ENCODE measurements around the gene RIC1. TPM values are rescaled to one million over a fixed set of nuclear protein-coding genes. Genes with fewer than 3 reads are reported as not detected.

Gene RIC1
- polyA plus RNA-seq, 3 donors = 13.4 to 36.4 (median 16.3) TPM

DNA sequence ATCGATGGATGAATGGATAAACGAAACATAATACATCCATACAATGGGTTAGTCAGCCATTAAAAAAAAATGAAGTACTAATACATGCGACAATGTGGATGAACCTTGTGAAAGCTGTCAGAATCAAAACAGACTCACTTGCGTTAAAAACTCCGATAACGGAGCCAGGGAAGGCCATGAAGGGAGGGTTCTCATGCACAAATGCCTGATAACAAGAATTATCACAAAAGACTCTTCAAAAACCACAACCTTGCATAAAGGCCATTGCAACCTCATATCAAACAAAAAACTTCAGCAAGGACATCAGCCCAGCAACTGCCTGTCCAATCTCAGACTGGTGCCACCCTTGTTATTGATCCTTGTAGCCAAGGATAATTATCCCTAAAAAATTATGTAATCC lies 190.3 kb downstream of the RIC1 start:
- H3K27ac Mint-ChIP-seq = no peak overlapping the region
- H3K4me1 Mint-ChIP-seq = peaks cover 8% of the 10 kb centered on the region

GRCh38 chr9:5820425-5820824 lies 191.5 kb downstream of the RIC1 start:
- H3K4me3 ChIP-seq (replicated peaks in 1 of 3; ENCODE audit: low read depth in 2 of 3, low read length in 3 of 3) = no peak overlapping the region
- Mint-ChIP-seq H3K4me3 (no peak overlapping the region), H3K27me3 (ENCODE audit: low read depth in 3 of 3) (no peaks in the 10 kb centered on the region), H3K9me3 (peaks cover 0 to 2% (median 0%) of the 10 kb centered on the region in 7 donors), H3K4me1 (peaks cover 8% of the 10 kb centered on the region), H3K36me3 (peaks cover 42 to 61% of the 10 kb centered on the region in 2 donors), H3K27ac (no peak overlapping the region)
- H3K79me2 ChIP-seq (ENCODE audit: insufficient read depth, low read length) = no peaks in the 10 kb centered on the region
- no CpG with 5 or more reads among the region's 1 CpG for WGBS (ENCODE audit: insufficient coverage)
- no peak overlapping the region for H3K27ac ChIP-seq (ENCODE audit: low read depth in 1 of 2, low read length in 2 of 2)
- H4K20me1 ChIP-seq (ENCODE audit: insufficient read depth, low read length) = no peaks in the 10 kb centered on the region
- H3K27me3 ChIP-seq (ENCODE audit: control insufficient read depth in 2 of 2, insufficient read depth in 2 of 2, low read length in 2 of 2) = no peaks in the 10 kb centered on the region
- no peaks in the 10 kb centered on the region for H3K9me3 ChIP-seq (replicated peaks in 1 of 2; ENCODE audit: control insufficient read depth in 1 of 2, insufficient read depth in 1 of 2, low read length in 2 of 2)
- TF ChIP-seq, protein P1, sequence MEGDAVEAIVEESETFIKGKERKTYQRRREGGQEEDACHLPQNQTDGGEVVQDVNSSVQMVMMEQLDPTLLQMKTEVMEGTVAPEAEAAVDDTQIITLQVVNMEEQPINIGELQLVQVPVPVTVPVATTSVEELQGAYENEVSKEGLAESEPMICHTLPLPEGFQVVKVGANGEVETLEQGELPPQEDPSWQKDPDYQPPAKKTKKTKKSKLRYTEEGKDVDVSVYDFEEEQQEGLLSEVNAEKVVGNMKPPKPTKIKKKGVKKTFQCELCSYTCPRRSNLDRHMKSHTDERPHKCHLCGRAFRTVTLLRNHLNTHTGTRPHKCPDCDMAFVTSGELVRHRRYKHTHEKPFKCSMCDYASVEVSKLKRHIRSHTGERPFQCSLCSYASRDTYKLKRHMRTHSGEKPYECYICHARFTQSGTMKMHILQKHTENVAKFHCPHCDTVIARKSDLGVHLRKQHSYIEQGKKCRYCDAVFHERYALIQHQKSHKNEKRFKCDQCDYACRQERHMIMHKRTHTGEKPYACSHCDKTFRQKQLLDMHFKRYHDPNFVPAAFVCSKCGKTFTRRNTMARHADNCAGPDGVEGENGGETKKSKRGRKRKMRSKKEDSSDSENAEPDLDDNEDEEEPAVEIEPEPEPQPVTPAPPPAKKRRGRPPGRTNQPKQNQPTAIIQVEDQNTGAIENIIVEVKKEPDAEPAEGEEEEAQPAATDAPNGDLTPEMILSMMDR (IDR thresholded peaks at IDR 0.05) = no peak
- no peak overlapping the region for H3K9ac ChIP-seq (ENCODE audit: insufficient read depth, low read length, poor library complexity, severe bottlenecking)
- intact Hi-C loops (cut with micrococcal nuclease) = no loop called here
- DNase-seq = no peak
- H3K36me3 ChIP-seq (replicated peaks in 1 of 2; ENCODE audit: control insufficient read depth in 1 of 2, insufficient read depth in 2 of 2, low read length in 2 of 2) = peaks cover 14 to 57% of the 10 kb centered on the region in 2 donors
- no peaks in the 10 kb centered on the region for H3K4me1 ChIP-seq (ENCODE audit: control insufficient read depth in 1 of 2, insufficient read depth in 2 of 2, low read length in 2 of 2)
- no peak overlapping the region for H3K4me2 ChIP-seq (replicated peaks; ENCODE audit: extremely low read depth, low read length, poor library complexity, severe bottlenecking)
- no peak overlapping the region for H2AFZ ChIP-seq (ENCODE audit: insufficient read depth, low read depth, low read length, poor library complexity, severe bottlenecking)

More for the DNA sequence above, 190.3 kb downstream of the RIC1 start:
- Histone ChIP-seq H3K79me2 (ENCODE audit: insufficient read depth, low read length) (no peaks in the 10 kb centered on the region), H2AFZ (ENCODE audit: insufficient read depth, low read depth, low read length, poor library complexity, severe bottlenecking) (no peak overlapping the region), H3K27me3 (ENCODE audit: control insufficient read depth in 2 of 2, insufficient read depth in 2 of 2, low read length in 2 of 2) (no peaks in the 10 kb centered on the region), H4K20me1 (ENCODE audit: insufficient read depth, low read length) (no peaks in the 10 kb centered on the region), H3K36me3 (replicated peaks in 1 of 2; ENCODE audit: control insufficient read depth in 1 of 2, insufficient read depth in 2 of 2, low read length in 2 of 2) (peaks cover 12 to 48% of the 10 kb centered on the region in 2 donors), H3K4me2 (replicated peaks; ENCODE audit: extremely low read depth, low read length, poor library complexity, severe bottlenecking) (no peak overlapping the region), H3K9me3 (replicated peaks in 1 of 2; ENCODE audit: control insufficient read depth in 1 of 2, insufficient read depth in 1 of 2, low read length in 2 of 2) (no peaks in the 10 kb centered on the region), H3K27ac (ENCODE audit: low read depth in 1 of 2, low read length in 2 of 2) (no peak overlapping the region), H3K4me3 (replicated peaks in 1 of 3; ENCODE audit: low read depth in 2 of 3, low read length in 3 of 3) (no peak overlapping the region), H3K4me1 (ENCODE audit: control insufficient read depth in 1 of 2, insufficient read depth in 2 of 2, low read length in 2 of 2) (no peaks in the 10 kb centered on the region), H3K9ac (ENCODE audit: insufficient read depth, low read length, poor library complexity, severe bottlenecking) (no peak overlapping the region)
- Mint-ChIP-seq H3K9me3 (peaks cover 0 to 2% (median 0%) of the 10 kb centered on the region in 7 donors), H3K27me3 (ENCODE audit: low read depth in 3 of 3) (no peaks in the 10 kb centered on the region), H3K36me3 (peaks cover 36 to 54% of the 10 kb centered on the region in 2 donors), H3K4me3 (no peak overlapping the region)
- no peak for DNase-seq
- 100% methylated on average over 3 of the region's 6 CpGs for WGBS (ENCODE audit: insufficient coverage)
- TF ChIP-seq, protein P1 (IDR thresholded peaks at IDR 0.05) = no peak
- intact Hi-C loops (cut with micrococcal nuclease) = no loop called here
